Esophagus squamous epithelium (tissue), 5 donors: ENCODE measurements around the gene CA14. TPM values are rescaled to one million over a fixed set of nuclear protein-coding genes. Genes with fewer than 3 reads are reported as not detected.

Source experiments
- DNase-seq: peaks from one replicate; lab custom pipeline; 2025; lab: John Stamatoyannopoulos, UW
- H3K27ac ChIP-seq, 4 donors: fragments of 200-600 bp; sonication (generic); one replicate each; pipeline ENCODE4 v1.5.1; 2016 to 2019; ENCODE audit warnings: mild to moderate bottlenecking in 1 of 4
- H3K27me3 ChIP-seq, 4 donors: fragments of 200-600 bp; sonication (generic); 1 replicate in 3 of 4; 2 replicates in 1 of 4; pipeline versions ENCODE4 v1.5.1 to v1.6.0; 2017 to 2021; ENCODE audit warnings: antibody characterized with exemption in 1 of 4
- H3K36me3 ChIP-seq, 3 donors: fragments of 200-600 bp; sonication (generic); one replicate each; pipeline ENCODE4 v1.5.1; 2016 to 2019
- H3K4me1 ChIP-seq, 3 donors: fragments of 200-600 bp; sonication (generic); one replicate each; pipeline ENCODE4 v1.5.1; 2017 to 2019
- H3K4me3 ChIP-seq, 4 donors: fragments of 200-600 bp; sonication (generic); 1 replicate in 3 of 4; 2 replicates in 1 of 4; pipeline ENCODE4 v1.5.1; 2016 to 2019; ENCODE audit warnings: mild to moderate bottlenecking in 2 of 4, moderate library complexity in 1 of 4
- H3K9me3 ChIP-seq, 3 donors: fragments of 200-600 bp; sonication (generic); one replicate each; pipeline ENCODE4 v1.5.1; 2016 to 2019
- CTCF ChIP-seq, 6 experiments: fragments of 450-650 bp in 4 of 6; fragments of 200-600 bp in 2 of 6; sonication (generic) in 2 of 6; IDR thresholded peaks; one replicate each; pipeline ENCODE4 v1.5.1; 2016 to 2019; ENCODE audit warnings: antibody characterized with exemption in 6 of 6, mild to moderate bottlenecking in 4 of 6, moderate library complexity in 4 of 6
- POLR2A ChIP-seq, 4 donors: fragments of 450-650 bp; IDR thresholded peaks; one replicate each; pipeline ENCODE4 v1.6.1; 2017; ENCODE audit warnings: antibody characterized with exemption in 4 of 4, mild to moderate bottlenecking in 4 of 4, moderate library complexity in 3 of 4
- WGBS, 2 donors: methylation state at CpG; one replicate each; pipeline ENCODE4 v1.1.5; 2018; 5-methylcytosine and 5-hydroxymethylcytosine counted together
- intact Hi-C: fragments of 100-400 bp; cut with DNase I; formaldehyde crosslinking; loops from one replicate; pipeline ENCODE4 v1.15.0; 2022
- total RNA-seq, 4 donors: library from RNA; depleted of rRNA; stranded (reverse); fragments of >200 nt; gene quantifications; one replicate each; pipeline ENCODE4 v1.1.0, GENCODE V29; 2016
- donor health status: DM: yes; HTN: yes; CAD: no.

The CA14 gene
- total RNA-seq, 4 donors from 2014 or later, result not detected

GRCh38 chr1:150283260-150283659 lies 25.7 kb downstream of the CA14 start:
- intact Hi-C loops, result no loop called here
- WGBS, 2 donors, result 56 to 80% methylated on average over 3 to 12 of the region's 12 CpGs
- Histone ChIP-seq H3K27me3 (no peaks in the 10 kb centered on the region), H3K36me3 (peaks cover 0 to 36% (median 0%) of the 10 kb centered on the region in 3 donors), H3K4me3 (peak overlapping the region in 3 of 4 donors; percentile 58 to 69 (median 62)), H3K27ac (peak overlapping the region; percentile 85 to 95 (median 92)), H3K4me1 (peaks cover 10 to 41% (median 22%) of the 10 kb centered on the region in 3 donors), H3K9me3 (no peaks in the 10 kb centered on the region)
- DNase-seq, result no peak
- TF ChIP-seq CTCF (IDR thresholded peaks at IDR 0.05), result no peak
- no peak for TF ChIP-seq POLR2A (IDR thresholded peaks at IDR 0.05)

GRCh38 chr1:150288382-150288781 lies 30.8 kb downstream of the CA14 start:
- TF ChIP-seq POLR2A (IDR thresholded peaks at IDR 0.05), result no peak
- TF ChIP-seq CTCF (IDR thresholded peaks at IDR 0.05), result no peak
- Histone ChIP-seq H3K36me3 (peaks cover 0 to 36% (median 0%) of the 10 kb centered on the region in 3 donors), H3K4me3 (no peak overlapping the region), H3K9me3 (no peaks in the 10 kb centered on the region), H3K4me1 (peaks cover 2 to 13% (median 6%) of the 10 kb centered on the region in 3 donors), H3K27me3 (no peaks in the 10 kb centered on the region), H3K27ac (no peak overlapping the region)
- whole genome bisulfite sequencing, 2 donors, result 71 to 83% methylated on average over 1 of the region's 1 CpG
- DNase-seq, result no peak
- intact Hi-C loops, result no loop called here

GRCh38 chr1:150288822-150289221 lies 31.2 kb downstream of the CA14 start:
- no peaks in the 10 kb centered on the region for H3K9me3 ChIP-seq
- no peak overlapping the region for H3K27ac ChIP-seq
- TF ChIP-seq CTCF (IDR thresholded peaks at IDR 0.05) (no peak), POLR2A (IDR thresholded peaks at IDR 0.05) (no peak)
- intact Hi-C loops, result no loop called here
- no peak for DNase-seq
- 85 to 90% methylated on average over 4 of the region's 4 CpGs for WGBS, 2 donors
- no peaks in the 10 kb centered on the region for H3K27me3 ChIP-seq
- H3K4me3 ChIP-seq, result no peak overlapping the region
- H3K4me1 ChIP-seq, result peaks cover 3 to 10% (median 6%) of the 10 kb centered on the region in 3 donors
- peaks cover 0 to 36% (median 0%) of the 10 kb centered on the region in 3 donors for H3K36me3 ChIP-seq

DNA sequence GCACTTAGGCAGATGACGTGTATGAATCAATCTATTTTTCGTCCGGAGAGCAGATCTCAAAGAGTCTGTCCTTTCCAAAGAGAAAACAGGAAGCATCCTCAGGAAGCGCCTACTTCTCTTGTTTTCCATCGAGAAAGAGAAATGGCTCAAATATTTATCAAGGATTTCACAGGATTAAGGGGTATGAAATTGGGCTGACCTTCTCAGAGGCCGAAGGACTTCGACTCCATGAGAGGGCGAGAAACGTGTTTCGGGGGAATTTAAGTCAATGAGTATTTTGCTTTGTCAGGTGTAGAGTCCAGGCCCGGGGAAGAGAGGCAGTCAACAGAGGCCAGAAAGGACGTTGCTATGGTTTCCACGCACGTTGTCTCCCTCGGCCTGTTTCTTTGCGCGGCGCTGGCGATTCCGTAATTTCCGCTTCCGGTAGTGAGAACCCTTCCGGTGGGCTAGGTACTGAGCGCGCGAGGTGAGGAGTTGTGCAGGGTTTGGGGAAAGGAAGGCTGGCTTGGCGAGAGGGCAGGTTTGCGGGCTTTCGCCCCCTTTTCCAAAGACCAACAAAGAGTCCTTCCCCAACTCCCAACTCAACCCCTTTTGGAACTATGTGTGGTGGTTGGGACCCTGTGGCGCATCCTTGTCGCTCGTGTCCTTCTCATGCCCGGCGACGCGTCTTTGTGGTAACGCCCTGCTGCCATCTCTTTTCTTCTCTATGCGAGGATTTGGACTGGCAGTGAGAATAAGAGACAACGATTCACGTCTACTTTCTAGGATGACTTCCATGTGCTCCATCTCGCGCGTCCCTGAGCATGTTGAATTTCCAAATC lies 36.1 kb downstream of the CA14 start, which contains the start of gene MRPS21:
TSS of gene MRPS21 (plus strand) at position 429 of the 821 bp plus-strand sequence. CDS start 506 bp downstream, outside the sequence.
- WGBS, 2 donors, result 6% methylated on average over 38 to 43 of the region's 43 CpGs
- Histone ChIP-seq H3K4me1 (peaks cover 3 to 24% (median 15%) of the 10 kb centered on the region in 3 donors), H3K27ac (peak within 1 kb of the TSS; percentile 77 to 88 (median 86)), H3K36me3 (peaks cover 0 to 37% (median 0%) of the 10 kb centered on the region in 3 donors), H3K27me3 (no peaks in the 10 kb centered on the region), H3K9me3 (no peaks in the 10 kb centered on the region), H3K4me3 (peak within 1 kb of the TSS; percentile 57 to 87 (median 74))
- DNase-seq, result peak; percentile 36
- TF ChIP-seq CTCF (IDR thresholded peaks at IDR 0.05) (peak in 1 of 6 experiments; percentile 17), POLR2A (IDR thresholded peaks at IDR 0.05) (peak in 3 of 4 donors; percentile 64 to 76 (median 75))
- intact Hi-C loops, result no loop called here

DNA sequence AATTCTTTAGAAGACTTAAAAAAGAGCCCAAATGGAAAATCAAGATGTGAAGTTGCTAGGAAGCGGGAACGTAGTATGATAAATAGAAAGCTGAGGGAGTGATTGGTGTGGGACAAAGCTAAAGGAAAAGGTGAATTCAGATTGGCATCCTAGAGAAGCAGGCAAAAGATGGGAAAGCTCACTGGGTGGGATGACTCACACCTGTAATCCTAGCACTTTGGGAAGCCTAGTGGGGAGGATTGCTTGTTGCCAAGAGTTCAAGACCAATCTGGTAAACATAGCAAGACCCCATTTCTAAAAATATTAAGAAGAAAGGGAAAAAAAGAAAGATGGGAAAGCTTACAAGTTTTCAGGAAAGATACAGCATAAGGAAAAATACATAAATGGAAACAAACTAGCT lies 37.9 kb downstream of the CA14 start:
- TF ChIP-seq POLR2A (IDR thresholded peaks at IDR 0.05) (no peak), CTCF (IDR thresholded peaks at IDR 0.05) (no peak)
- Histone ChIP-seq H3K9me3 (no peaks in the 10 kb centered on the region), H3K4me1 (peaks cover 3 to 24% (median 15%) of the 10 kb centered on the region in 3 donors), H3K4me3 (no peak overlapping the region), H3K27me3 (no peaks in the 10 kb centered on the region), H3K36me3 (peaks cover 0 to 55% (median 0%) of the 10 kb centered on the region in 3 donors), H3K27ac (no peak overlapping the region)
- intact Hi-C loops, result no loop called here
- DNase-seq, result no peak
- WGBS, 2 donors, result 90 to 93% methylated on average over 2 of the region's 2 CpGs
